ENCODE measurements around the gene CCN5. TPM values are rescaled to one million over a fixed set of nuclear protein-coding genes. Genes with fewer than 3 reads are reported as not detected.

CCN5 gene
- total and polyA plus RNA-seq, 2 of the 8 experiments (the other 6 are each of a cell fraction or from before 2014, with no cell fraction given): not detected

- no peak overlapping the region for H3K27ac ChIP-seq (ENCODE audit: low read depth, low read length)
- no peak overlapping the region; the same call in 1 of the 2 replicates for H2BK15ac ChIP-seq (ENCODE audit: low read length)
- H2BK12ac ChIP-seq (ENCODE audit: low read depth, low read length): no peak overlapping the region
- H2BK20ac ChIP-seq (ENCODE audit: low read length): no peak overlapping the region
- H3K9me3 ChIP-seq (ENCODE audit: insufficient read depth in 2 of 2, low read depth in 1 of 2, low read length in 1 of 2): no peaks in the 10 kb centered on the region
- H3K9ac ChIP-seq (replicated peaks in 1 of 4; ENCODE audit: extremely low read depth in 1 of 4, low read depth in 3 of 4, low read length in 3 of 4): no peak overlapping the region
- H3K27me3 ChIP-seq (replicated peaks in 1 of 4; ENCODE audit: control insufficient read depth in 3 of 4, extremely low read depth in 1 of 4, insufficient read depth in 3 of 4, low read length in 3 of 4): no peaks in the 10 kb centered on the region
- H4K91ac ChIP-seq (replicated peaks; ENCODE audit: insufficient read length, low read length): no peak overlapping the region
- no peak overlapping the region for H3K4ac ChIP-seq (replicated peaks; ENCODE audit: insufficient read length, low read depth, low read length)
- no peak overlapping the region for H3K56ac ChIP-seq (replicated peaks; ENCODE audit: insufficient read length, low read depth, low read length)
- no peak overlapping the region for H3K23ac ChIP-seq (ENCODE audit: insufficient read length)
- peak overlapping the region; percentile 58; the same call in 1 of the 2 replicates for H4K8ac ChIP-seq (ENCODE audit: extremely low read depth, insufficient read depth, low read length)
- no peak overlapping the region; the same call in none of the 2 replicates for H2AK5ac ChIP-seq (ENCODE audit: low read depth, low read length)
- no peaks in the 10 kb centered on the region for H3K36me3 ChIP-seq (ENCODE audit: control insufficient read depth in 2 of 4, insufficient read depth in 4 of 4, low read length in 3 of 4)
- FAIRE-seq: no peak
- ChIA-PET CTCF (ENCODE audit: partially characterized antibody) (interaction anchor here (1.5 to 20.4 kb wide), 5 partner anchors 10 to 39 kb away, joined by 3 to 180 read pairs (median 35); no protein-coding TSS in a partner anchor), POLR2A (ENCODE audit: partially characterized antibody) (interaction anchor here (1.1 kb wide), 1 partner anchor 10 kb away, joined by 3 read pairs; no protein-coding TSS in a partner anchor)
- no peaks in the 10 kb centered on the region for H3K79me2 ChIP-seq (ENCODE audit: control insufficient read depth in 1 of 2, insufficient read depth in 2 of 2, low read length in 2 of 2)
- H3K18ac ChIP-seq (ENCODE audit: extremely low read depth, low read length): no peak overlapping the region
- H3K4me2 ChIP-seq (ENCODE audit: insufficient read depth in 1 of 2, low read depth in 2 of 2, low read length in 2 of 2): no peak overlapping the region
- H3K79me1 ChIP-seq (ENCODE audit: low read depth, low read length): no peaks in the 10 kb centered on the region
- H3K4me3 ChIP-seq (ENCODE audit: extremely low read depth in 1 of 4, insufficient read depth in 2 of 4, low read depth in 3 of 4, low read length in 4 of 4): no peak overlapping the region
- H4K5ac ChIP-seq (ENCODE audit: insufficient read length, low read depth, low read length): no peak overlapping the region
- H2AFZ ChIP-seq (ENCODE audit: low read length): no peak overlapping the region
- no peak overlapping the region for H2BK5ac ChIP-seq (ENCODE audit: low read depth, low read length)
- WGBS, 2 experiments (ENCODE audit: extremely low coverage in 1 of 2, insufficient coverage in 1 of 2, insufficient read length in 1 of 2, insufficient replicate concordance in 2 of 2, low coverage in 1 of 2, low lambda C conversion rate in 2 of 2, missing lambda C conversion rate in 1 of 2): 84% methylated on average over 7 of the region's 7 CpGs; no CpG with 5 or more reads in 1 of the 2 experiments
- peaks cover 4 to 8% (median 6%) of the 10 kb centered on the region in 4 experiments; a peak in 5 of 7 replicates for H3K4me1 ChIP-seq (replicated peaks in 1 of 4; ENCODE audit: control insufficient read depth in 3 of 4, insufficient read depth in 4 of 4, low read length in 3 of 4)
- no peak for DNase-seq (ENCODE audit: low read depth in 1 of 2, low spot score in 2 of 2)
- H3K14ac ChIP-seq (ENCODE audit: insufficient read length): no peak overlapping the region
- H2BK120ac ChIP-seq (replicated peaks; ENCODE audit: low read depth, low read length): no peak overlapping the region
- no peaks in the 10 kb centered on the region for H3K23me2 ChIP-seq (ENCODE audit: low read depth, low read length)
- H4K20me1 ChIP-seq (replicated peaks in 1 of 2; ENCODE audit: control insufficient read depth in 1 of 2, insufficient read depth in 2 of 2, low read length in 2 of 2): no peaks in the 10 kb centered on the region
- TF ChIP-seq GABPA (IDR thresholded peaks at IDR 0.05; ENCODE audit: borderline replicate concordance, insufficient read depth, low read length) (no peak), SIRT6 (IDR thresholded peaks at IDR 0.05; ENCODE audit: low read length) (no peak), SIX5 (IDR thresholded peaks at IDR 0.05; ENCODE audit: low read depth, low read length) (no peak), SP2 (IDR thresholded peaks at IDR 0.05; ENCODE audit: low read length) (no peak), SUZ12 (IDR thresholded peaks at IDR 0.05; ENCODE audit: low read length) (no peak), RXRA (IDR thresholded peaks at IDR 0.05; ENCODE audit: insufficient read depth, low read depth, low read length) (no peak), EP300 (IDR thresholded peaks at IDR 0.05; ENCODE audit: borderline replicate concordance in 1 of 2, low read depth in 2 of 2, low read length in 2 of 2) (no peak), PHF8 (conservative IDR thresholded peaks at IDR 0.05; ENCODE audit: low read depth, low read length) (no peak), KDM1A (IDR thresholded peaks at IDR 0.05; ENCODE audit: borderline replicate concordance, low read length) (no peak), KDM4A (IDR thresholded peaks at IDR 0.05; ENCODE audit: low read depth, low read length, severe bottlenecking) (no peak), ATF3 (IDR thresholded peaks at IDR 0.05; ENCODE audit: insufficient read depth, low read depth, low read length) (no peak), EGR1 (IDR thresholded peaks at IDR 0.05; ENCODE audit: borderline replicate concordance, low read depth, low read length) (no peak), TEAD4 (IDR thresholded peaks at IDR 0.05; ENCODE audit: low read depth, low read length) (no peak), BRCA1 (IDR thresholded peaks at IDR 0.05; ENCODE audit: low read depth, low read length) (no peak)
Measured at GRCh38 chr20:44723391-44723790, 8.2 kb downstream of the CCN5 start.

All from H1 (cell line).